ENCODE data around the gene GLIPR1L2. TPM values are rescaled to one million over a fixed set of nuclear protein-coding genes. Genes with fewer than 3 reads are reported as not detected.
"Not testable (repeated sequence)": the region's sequence is repeated elsewhere in the genome, so short reads cannot be mapped to it uniquely, and the experiment has no call there.

GLIPR1L2 gene
- total RNA-seq, 6 donors from 2014 or later = 0.34 to 9.4 (median 2.8) TPM

DNA sequence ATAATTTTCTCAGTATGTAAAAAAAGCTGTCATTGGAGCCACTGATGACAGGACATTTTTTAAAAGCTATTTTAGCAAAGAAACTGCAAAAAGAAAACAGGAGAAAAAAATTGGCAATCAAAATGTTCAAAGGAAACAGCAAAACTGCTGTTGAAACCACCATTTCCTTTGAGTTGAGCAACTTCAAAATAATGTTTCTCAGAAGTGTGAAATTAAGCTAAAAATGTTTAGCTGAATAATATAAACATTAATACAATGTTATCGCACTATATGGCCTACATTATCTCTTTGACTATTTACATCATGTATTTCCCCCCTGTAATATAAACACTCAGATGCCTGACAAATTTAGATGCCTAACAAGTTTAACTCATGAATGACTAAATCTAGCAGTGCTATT, 66.3 kb downstream of the GLIPR1L2 start:
- H3K27me3 ChIP-seq = no peaks in the 10 kb centered on the region
- DNase-seq (no peak), ATAC-seq (ENCODE audit: low FRiP score in 2 of 2) (no peak)
- no peak for TF ChIP-seq POLR2AphosphoS5 (IDR thresholded peaks at IDR 0.05)
- no peak for TF ChIP-seq CTCF (IDR thresholded peaks at IDR 0.05)
- TF ChIP-seq EP300 (IDR thresholded peaks at IDR 0.05) = no peak
- no peak for TF ChIP-seq POLR2A (IDR thresholded peaks at IDR 0.05)
- H3K4me3 ChIP-seq = no peak overlapping the region
- WGBS, 2 donors = 17 to 29% methylated on average over 1 of the region's 1 CpG
- H3K36me3 ChIP-seq = no peaks in the 10 kb centered on the region
- no peaks in the 10 kb centered on the region for H3K4me1 ChIP-seq
- peaks cover 0 to 6% (median 3%) of the 10 kb centered on the region in 4 donors for H3K9me3 ChIP-seq
- no peak overlapping the region for H3K27ac ChIP-seq

DNA sequence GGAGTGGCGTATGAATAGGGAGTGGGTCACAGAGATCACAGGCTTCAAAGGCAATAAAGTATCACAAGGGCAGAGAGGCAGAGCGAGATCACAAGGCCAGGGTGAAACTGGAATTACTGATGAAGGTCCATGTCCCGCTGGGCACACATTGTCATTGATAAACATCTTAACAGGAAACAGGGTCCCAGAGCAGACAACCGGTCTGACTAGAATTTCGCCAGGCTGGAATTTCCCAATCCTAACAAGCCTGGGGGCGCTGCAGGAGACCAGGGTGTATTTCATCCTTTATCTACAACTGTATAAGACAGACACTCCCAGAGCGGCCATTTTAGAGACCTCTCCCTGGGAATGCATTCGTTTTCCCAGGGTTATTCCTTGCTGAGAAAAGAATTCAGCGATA, 67.0 kb downstream of the GLIPR1L2 start:
- DNase-seq; ATAC-seq (ENCODE audit: low FRiP score in 2 of 2); H3K36me3 ChIP-seq; H3K9me3 ChIP-seq; H3K27me3 ChIP-seq; H3K4me1 ChIP-seq; H3K27ac ChIP-seq; H3K4me3 ChIP-seq: not testable (repeated sequence)
- 68 to 69% methylated on average over 9 of the region's 9 CpGs for WGBS, 2 donors

DNA sequence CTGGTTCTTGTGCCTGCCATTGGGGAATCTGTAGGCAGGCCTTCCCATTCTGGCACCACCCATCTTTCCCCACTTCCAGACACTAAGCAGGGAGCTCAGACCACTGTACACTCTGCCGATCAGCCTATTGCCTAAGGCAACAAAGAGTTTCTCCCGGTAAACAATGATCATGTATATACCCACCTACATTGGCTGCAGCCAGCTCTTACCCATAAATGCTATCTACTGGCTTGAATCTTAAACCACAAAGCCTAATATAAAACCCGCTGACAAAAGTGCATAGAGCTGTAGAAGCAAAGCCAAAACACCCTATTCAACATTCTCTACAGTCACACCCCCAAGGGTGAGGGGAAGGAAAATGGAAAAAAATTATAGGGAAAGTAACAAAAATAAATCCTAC, 68.9 kb downstream of the GLIPR1L2 start:
- Histone ChIP-seq H3K4me3 (no peak overlapping the region), H3K27ac (no peak overlapping the region), H3K36me3 (no peaks in the 10 kb centered on the region), H3K27me3 (no peaks in the 10 kb centered on the region), H3K9me3 (peaks cover 0 to 6% (median 3%) of the 10 kb centered on the region in 4 donors), H3K4me1 (no peaks in the 10 kb centered on the region)
- WGBS, 2 donors = 89 to 94% methylated on average over 3 of the region's 3 CpGs
- TF ChIP-seq CTCF (IDR thresholded peaks at IDR 0.05) (no peak), EP300 (IDR thresholded peaks at IDR 0.05) (no peak), POLR2A (IDR thresholded peaks at IDR 0.05) (no peak), POLR2AphosphoS5 (IDR thresholded peaks at IDR 0.05) (no peak)
- DNase-seq (no peak), ATAC-seq (ENCODE audit: low FRiP score in 2 of 2) (no peak)

DNA sequence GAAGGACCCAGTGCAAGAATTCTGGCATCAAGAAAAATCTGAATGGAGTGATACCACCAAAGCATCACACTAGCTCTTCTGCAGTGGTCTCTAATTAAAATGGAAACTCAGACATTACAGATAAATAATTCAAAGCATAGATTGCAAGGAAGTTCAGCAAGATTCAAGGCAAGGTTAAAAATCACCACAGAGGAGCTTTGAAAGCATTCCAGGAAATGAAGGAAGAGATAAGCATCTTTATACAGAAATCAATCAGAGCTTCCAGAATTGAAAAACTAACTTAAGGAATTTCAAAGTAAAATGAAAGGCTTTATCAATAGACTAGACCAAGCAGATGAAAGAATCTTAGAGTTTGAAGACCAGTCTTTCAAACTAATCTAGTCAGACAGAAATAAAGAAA, 69.3 kb downstream of the GLIPR1L2 start:
- Histone ChIP-seq H3K4me1 (no peaks in the 10 kb centered on the region), H3K4me3 (no peak overlapping the region), H3K9me3 (peaks cover 0 to 6% (median 3%) of the 10 kb centered on the region in 4 donors), H3K27me3 (no peaks in the 10 kb centered on the region), H3K27ac (no peak overlapping the region), H3K36me3 (no peaks in the 10 kb centered on the region)
- DNase-seq (no peak), ATAC-seq (ENCODE audit: low FRiP score in 2 of 2) (no peak)
- TF ChIP-seq CTCF (IDR thresholded peaks at IDR 0.05) (no peak), POLR2A (IDR thresholded peaks at IDR 0.05) (no peak), EP300 (IDR thresholded peaks at IDR 0.05) (no peak), POLR2AphosphoS5 (IDR thresholded peaks at IDR 0.05) (no peak)

DNA sequence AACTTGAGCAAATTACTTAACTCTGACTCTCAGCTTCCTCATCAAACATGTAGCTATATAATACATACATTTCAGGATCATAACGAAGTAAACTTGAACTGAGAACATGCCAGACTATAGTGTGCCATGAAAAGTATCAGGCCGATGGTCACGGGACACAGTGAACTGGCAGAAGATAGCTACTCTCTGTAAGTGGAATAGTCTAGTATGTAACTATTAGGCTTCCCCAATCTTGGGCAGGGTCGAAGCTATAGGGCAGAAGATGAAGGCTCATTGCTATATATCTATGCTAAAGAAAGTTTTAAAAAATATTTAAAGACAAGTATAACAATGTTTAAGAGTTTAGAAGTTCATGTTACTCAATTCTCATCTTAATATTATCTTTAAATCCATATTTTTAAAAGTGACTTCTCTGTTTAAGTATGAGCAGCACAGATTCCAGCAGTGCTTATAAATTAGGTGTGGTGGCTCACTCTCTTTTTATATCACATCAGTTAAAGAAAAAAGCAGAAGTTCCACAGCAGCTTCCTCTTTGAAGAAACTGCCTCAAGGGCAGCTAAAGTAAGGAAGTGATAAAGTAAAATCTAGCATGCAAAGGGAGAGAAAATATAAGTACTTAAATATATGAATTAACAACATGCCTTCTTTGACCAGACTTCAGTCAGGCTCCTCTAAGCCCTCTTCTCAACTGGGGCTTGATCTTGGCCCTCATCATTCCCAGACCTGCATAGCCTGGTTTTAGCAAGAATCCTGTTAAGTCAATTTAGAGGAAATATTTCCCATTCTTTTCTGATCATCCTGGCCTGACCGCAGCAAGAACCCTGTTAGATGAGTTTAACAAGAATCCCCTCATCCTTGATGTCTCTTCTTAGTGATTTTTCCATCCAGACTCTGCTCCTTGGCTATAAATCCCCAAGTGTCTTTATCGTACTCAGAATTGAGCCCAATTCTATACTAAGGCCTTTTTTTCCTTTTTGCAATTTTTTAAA, 81.3 kb downstream of the GLIPR1L2 start:
- peak in 1 of 2 donors; percentile 69 for ATAC-seq (ENCODE audit: low FRiP score in 2 of 2)
- no peaks in the 10 kb centered on the region for H3K27me3 ChIP-seq

More for the DNA sequence above, 81.3 kb downstream of the GLIPR1L2 start:
- Histone ChIP-seq H3K27ac (peak overlapping the region in 1 of 4 donors; percentile 13), H3K9me3 (no peaks in the 10 kb centered on the region), H3K4me1 (no peaks in the 10 kb centered on the region), H3K36me3 (no peaks in the 10 kb centered on the region), H3K4me3 (no peak overlapping the region)
- WGBS, 2 donors = 76 to 79% methylated on average over 6 of the region's 6 CpGs
- TF ChIP-seq EP300 (IDR thresholded peaks at IDR 0.05) (no peak), POLR2A (IDR thresholded peaks at IDR 0.05) (no peak), CTCF (IDR thresholded peaks at IDR 0.05) (no peak), POLR2AphosphoS5 (IDR thresholded peaks at IDR 0.05) (no peak)
- DNase-seq = no peak
